ENCODE results near the gene ALDH9A1.

- TF ChIP-seq CTCF (IDR thresholded peaks at IDR 0.05) (no peak), POLR2AphosphoS5 (IDR thresholded peaks at IDR 0.05) (no peak), POLR2A (IDR thresholded peaks at IDR 0.05) (no peak)
Measured at GRCh38 chr1:165666152-165666825, 32.1 kb downstream of the ALDH9A1 start.

Data from breast epithelium (tissue), 3 donors.